ENCODE results near the gene IRF2BPL. TPM values are rescaled to one million over a fixed set of nuclear protein-coding genes. Genes with fewer than 3 reads are reported as not detected.
A peak's percentile ranks its signal among the peaks of the same experiment; 100 is the strongest.

Gene IRF2BPL
- total and polyA plus RNA-seq, 2 experiments from 2014 or later: 4.8 to 51.0 TPM

DNA sequence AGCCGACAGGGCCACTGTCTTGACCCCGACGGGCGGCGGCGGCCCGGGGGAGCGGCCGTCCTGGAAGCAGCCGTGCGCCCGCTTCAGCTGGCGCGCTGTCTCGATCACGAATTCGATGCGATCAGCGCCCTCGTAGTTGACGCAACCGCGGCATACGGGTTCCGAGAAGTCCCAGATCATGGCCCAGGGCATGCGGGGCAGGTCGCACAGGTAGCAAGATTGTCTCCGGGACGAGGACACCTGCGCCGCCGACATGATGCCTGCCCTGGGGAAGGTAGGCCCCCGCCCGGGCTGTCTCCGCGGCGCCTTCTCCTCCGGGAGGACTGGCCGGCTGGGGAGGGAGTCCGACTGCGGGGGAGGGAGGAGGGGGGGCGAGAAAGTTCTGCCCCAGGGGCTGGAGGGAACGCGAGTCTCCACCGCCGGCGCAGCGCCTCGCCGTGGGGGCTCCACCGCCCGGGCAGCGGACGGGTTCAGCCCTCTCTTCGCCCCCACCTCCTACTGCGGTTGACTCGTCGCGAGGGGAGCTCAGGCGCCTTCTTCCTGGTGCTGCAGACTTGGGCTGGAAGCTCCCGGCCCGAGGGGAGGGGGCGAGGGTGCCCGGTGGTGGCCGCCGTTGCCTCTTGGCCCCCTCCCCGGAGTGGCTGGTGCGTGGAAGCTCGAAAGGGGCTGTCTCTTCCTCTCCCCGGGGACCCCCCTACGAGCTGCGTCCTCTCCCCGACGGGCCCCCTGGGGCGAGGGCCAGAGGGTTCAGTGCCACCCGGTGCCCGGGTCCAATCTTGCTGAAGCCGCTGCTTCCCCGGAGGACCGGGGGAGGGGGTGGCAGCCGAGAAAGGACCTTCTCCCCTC lies 747 bp downstream of the IRF2BPL start:
- in situ Hi-C loops (cut with MboI): no loop called here
- peak overlapping the region; percentile 96 for H3K4me3 ChIP-seq
- no peaks in the 10 kb centered on the region for H4K20me1 ChIP-seq (ENCODE audit: insufficient read depth)
- H3F3A ChIP-seq (ENCODE audit: insufficient read depth): peaks cover 53% of the 10 kb centered on the region
- peaks cover 44% of the 10 kb centered on the region for H3K4me1 ChIP-seq (ENCODE audit: insufficient read depth)
- H2AFZ ChIP-seq: no peak overlapping the region
- TF ChIP-seq EZH2phosphoT487 (IDR thresholded peaks at IDR 0.05; ENCODE audit: insufficient read depth, low read depth) (no peak), EZH2 (IDR thresholded peaks at IDR 0.05; ENCODE audit: insufficient read depth, poor library complexity, severe bottlenecking) (no peak)
- H3K9me3 ChIP-seq (ENCODE audit: low read depth): no peaks in the 10 kb centered on the region
- DNase-seq: peak; percentile 86
- no peaks in the 10 kb centered on the region for H3K9me2 ChIP-seq (ENCODE audit: insufficient read depth)
- peak overlapping the region; percentile 99 for H3K27ac ChIP-seq
- peak overlapping the region; percentile 100 for H3K4me2 ChIP-seq (ENCODE audit: unreplicated experiment)
- H3K36me3 ChIP-seq (ENCODE audit: low read depth): no peaks in the 10 kb centered on the region; the same call in 1 of the 2 replicates
- H3K9ac ChIP-seq: peak overlapping the region; percentile 98
- peaks cover 60% of the 10 kb centered on the region for H3K79me2 ChIP-seq (ENCODE audit: insufficient read depth)
- WGBS, 2 experiments (ENCODE audit: low coverage in 1 of 2, low lambda C conversion rate in 2 of 2, missing lambda C conversion rate in 2 of 2): 1% methylated on average over 45 to 61 of the region's 81 CpGs
- H3K27me3 ChIP-seq (replicated peaks; ENCODE audit: insufficient read depth): no peaks in the 10 kb centered on the region

DNA sequence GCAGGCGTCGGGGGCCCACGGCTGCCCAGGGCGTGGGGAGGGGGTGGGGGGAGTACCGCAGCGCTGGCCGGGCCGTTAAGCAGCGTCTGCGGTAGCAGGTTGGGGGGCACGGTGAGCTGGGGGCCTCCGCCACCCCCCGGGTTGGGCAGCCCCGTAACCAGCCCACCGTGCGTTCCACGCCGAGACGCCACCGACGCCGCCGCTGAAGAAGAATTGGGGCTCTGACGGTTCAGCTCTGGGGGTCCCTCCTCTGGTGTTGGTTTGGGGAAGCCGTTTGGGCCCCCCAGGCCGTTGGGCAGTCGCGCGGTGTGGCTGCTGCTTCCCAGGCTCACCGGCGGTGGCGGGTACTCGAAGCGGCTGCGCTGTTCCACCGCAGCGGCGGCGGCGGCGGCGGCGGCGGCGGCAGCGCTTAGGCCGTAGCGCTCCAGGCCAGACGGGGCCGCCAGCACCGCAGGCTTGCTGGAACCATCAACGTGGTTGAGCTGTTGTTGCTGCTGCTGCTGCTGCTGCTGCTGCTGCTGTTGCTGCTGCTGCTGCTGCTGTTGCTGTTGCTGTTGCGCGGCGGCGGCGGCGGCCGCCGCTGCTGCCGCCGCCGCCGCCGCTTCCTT lies 1.5 kb downstream of the IRF2BPL start:
- Histone ChIP-seq H3K9me2 (ENCODE audit: insufficient read depth) (no peaks in the 10 kb centered on the region), H3K36me3 (ENCODE audit: low read depth) (no peaks in the 10 kb centered on the region; the same call in 1 of the 2 replicates), H3K4me1 (ENCODE audit: insufficient read depth) (peaks cover 41% of the 10 kb centered on the region), H3F3A (ENCODE audit: insufficient read depth) (peaks cover 54% of the 10 kb centered on the region), H3K4me2 (ENCODE audit: unreplicated experiment) (peak overlapping the region; percentile 100), H2AFZ (no peak overlapping the region), H3K27ac (peak overlapping the region; percentile 99), H3K9ac (peak overlapping the region; percentile 98), H3K79me2 (ENCODE audit: insufficient read depth) (peaks cover 60% of the 10 kb centered on the region), H4K20me1 (ENCODE audit: insufficient read depth) (no peaks in the 10 kb centered on the region), H3K27me3 (replicated peaks; ENCODE audit: insufficient read depth) (no peaks in the 10 kb centered on the region), H3K9me3 (ENCODE audit: low read depth) (no peaks in the 10 kb centered on the region), H3K4me3 (peak overlapping the region; percentile 96)
- no peak for TF ChIP-seq EZH2 (IDR thresholded peaks at IDR 0.05; ENCODE audit: insufficient read depth, poor library complexity, severe bottlenecking)
- no peak for TF ChIP-seq EZH2phosphoT487 (IDR thresholded peaks at IDR 0.05; ENCODE audit: insufficient read depth, low read depth)
- in situ Hi-C loops (cut with MboI): no loop called here
- WGBS, 2 experiments (ENCODE audit: low coverage in 1 of 2, low lambda C conversion rate in 2 of 2, missing lambda C conversion rate in 2 of 2): 1% methylated on average over 43 to 62 of the region's 65 CpGs
- DNase-seq: peak; percentile 80

DNA sequence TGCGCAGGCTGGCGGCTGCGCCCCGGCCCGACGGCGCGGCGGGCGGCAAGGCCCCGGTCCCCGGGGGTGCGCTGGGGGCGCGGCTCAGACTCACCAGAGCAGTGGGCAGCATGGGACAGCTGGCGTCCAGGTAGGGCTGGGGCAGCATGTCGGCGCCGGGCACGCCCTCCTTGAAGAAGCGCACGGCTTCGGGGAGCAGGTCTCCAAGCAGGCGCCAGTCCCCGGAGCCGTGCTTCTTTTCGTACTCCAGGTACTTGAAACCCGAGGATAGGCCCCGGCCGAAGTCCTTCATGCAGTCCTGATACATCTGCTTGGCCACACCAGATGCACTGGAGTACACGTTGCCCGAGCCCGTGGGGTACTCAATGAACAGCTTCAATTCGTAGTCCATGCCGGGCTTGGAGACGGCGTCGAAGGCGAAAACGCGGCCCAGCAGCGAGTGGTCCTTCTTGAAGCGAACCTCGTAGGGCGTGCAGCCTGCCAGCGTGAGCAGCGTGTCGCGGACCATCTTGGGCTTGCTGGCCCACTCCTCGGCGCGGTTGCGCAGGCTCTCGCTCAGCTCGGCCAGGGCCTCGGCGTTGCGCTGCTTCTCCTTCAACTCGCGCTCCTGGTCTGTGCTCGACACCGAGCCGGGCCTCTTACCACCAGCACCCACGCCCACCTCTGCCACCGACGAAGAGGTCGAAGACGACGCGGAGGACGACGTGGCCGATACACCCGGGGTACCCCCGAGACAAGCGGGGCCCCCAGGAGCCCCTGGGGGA lies 2.2 kb downstream of the IRF2BPL start:
- Histone ChIP-seq H3K79me2 (ENCODE audit: insufficient read depth) (peaks cover 60% of the 10 kb centered on the region), H4K20me1 (ENCODE audit: insufficient read depth) (no peaks in the 10 kb centered on the region), H3K27ac (peak overlapping the region; percentile 99), H3K4me1 (ENCODE audit: insufficient read depth) (peaks cover 34% of the 10 kb centered on the region), H3K27me3 (replicated peaks; ENCODE audit: insufficient read depth) (no peaks in the 10 kb centered on the region), H3K4me2 (ENCODE audit: unreplicated experiment) (peak overlapping the region; percentile 100), H3K9me2 (ENCODE audit: insufficient read depth) (no peaks in the 10 kb centered on the region), H3F3A (ENCODE audit: insufficient read depth) (peaks cover 47% of the 10 kb centered on the region), H3K9me3 (ENCODE audit: low read depth) (no peaks in the 10 kb centered on the region), H3K9ac (peak overlapping the region; percentile 98), H3K4me3 (peak overlapping the region; percentile 96), H3K36me3 (ENCODE audit: low read depth) (no peaks in the 10 kb centered on the region; the same call in 1 of the 2 replicates), H2AFZ (no peak overlapping the region)
- TF ChIP-seq EZH2phosphoT487 (IDR thresholded peaks at IDR 0.05; ENCODE audit: insufficient read depth, low read depth) (no peak), EZH2 (IDR thresholded peaks at IDR 0.05; ENCODE audit: insufficient read depth, poor library complexity, severe bottlenecking) (no peak)
- in situ Hi-C loops (cut with MboI): no loop called here
- peak; percentile 75 for DNase-seq
- 1% methylated on average over 45 to 70 of the region's 76 CpGs for WGBS, 2 experiments (ENCODE audit: low coverage in 1 of 2, low lambda C conversion rate in 2 of 2, missing lambda C conversion rate in 2 of 2)

DNA sequence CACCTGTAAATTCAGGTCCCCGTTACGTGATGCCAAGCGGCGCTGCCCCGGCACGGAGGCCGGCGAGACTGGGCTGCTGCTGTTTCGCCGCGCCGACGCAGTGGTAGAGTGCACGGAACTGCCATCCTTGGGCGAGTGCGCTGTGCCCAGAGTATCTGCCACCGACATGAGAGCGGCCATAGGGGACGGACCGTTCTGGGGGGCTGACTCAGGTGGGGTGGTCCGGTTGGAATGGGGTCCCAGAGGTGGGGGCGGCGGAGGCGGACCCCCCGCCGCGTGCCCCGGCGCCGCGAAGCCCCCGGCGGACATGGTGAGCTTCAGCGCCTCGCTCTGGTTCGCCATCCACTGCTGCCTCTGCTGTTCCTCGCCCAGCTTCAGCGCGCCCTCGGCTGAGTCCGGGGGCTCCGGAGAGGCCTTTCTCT lies 2.8 kb downstream of the IRF2BPL start:
- peaks cover 29% of the 10 kb centered on the region for H3K4me1 ChIP-seq (ENCODE audit: insufficient read depth)
- H3F3A ChIP-seq (ENCODE audit: insufficient read depth): peaks cover 41% of the 10 kb centered on the region
- peaks cover 60% of the 10 kb centered on the region for H3K79me2 ChIP-seq (ENCODE audit: insufficient read depth)
- in situ Hi-C loops (cut with MboI): no loop called here
- H3K9ac ChIP-seq: peak overlapping the region; percentile 98
- peak overlapping the region; percentile 96 for H3K4me3 ChIP-seq
- DNase-seq: peak; percentile 61
- no peaks in the 10 kb centered on the region for H3K27me3 ChIP-seq (replicated peaks; ENCODE audit: insufficient read depth)
- peak overlapping the region; percentile 100 for H3K4me2 ChIP-seq (ENCODE audit: unreplicated experiment)
- H3K9me3 ChIP-seq (ENCODE audit: low read depth): no peaks in the 10 kb centered on the region
- no peaks in the 10 kb centered on the region for H3K9me2 ChIP-seq (ENCODE audit: insufficient read depth)
- H3K36me3 ChIP-seq (ENCODE audit: low read depth): no peaks in the 10 kb centered on the region; the same call in 1 of the 2 replicates
- peak overlapping the region; percentile 99 for H3K27ac ChIP-seq
- H2AFZ ChIP-seq: no peak overlapping the region
- H4K20me1 ChIP-seq (ENCODE audit: insufficient read depth): no peaks in the 10 kb centered on the region
- 1% methylated on average over 28 to 36 of the region's 42 CpGs for WGBS, 2 experiments (ENCODE audit: low coverage in 1 of 2, low lambda C conversion rate in 2 of 2, missing lambda C conversion rate in 2 of 2)
- TF ChIP-seq EZH2phosphoT487 (IDR thresholded peaks at IDR 0.05; ENCODE audit: insufficient read depth, low read depth): no peak
- TF ChIP-seq EZH2 (IDR thresholded peaks at IDR 0.05; ENCODE audit: insufficient read depth, poor library complexity, severe bottlenecking): no peak

Measured in GM23248 (cell line).